HCT116 (cell line): ENCODE data around the gene MRPL39. TPM values are rescaled to one million over a fixed set of nuclear protein-coding genes. Genes with fewer than 3 reads are reported as not detected.

Experiments used
- ATAC-seq: fragments of 200-7000 bp; cut with Tn5 transposase; 2 replicates; pipeline ENCODE4 v1.9.1; 2020; ENCODE audit warnings: mild to moderate bottlenecking, moderate library complexity
- BruUV-seq: library from RNA; stranded (reverse); fragments of 400-500 nt; replicated peaks from 2 replicates; lab custom pipeline; 2021; lab: Mats Ljungman, UMichigan
- CTCF ChIA-PET: fragments of 300-600 bp; sonication (Branson Sonifier 250); formaldehyde crosslinking; loops from one replicate; lab custom pipeline; 2021; ENCODE audit warnings: antibody characterized with exemption; lab: Charles Lee
- POLR2A ChIA-PET: fragments of 300-600, 350-600 bp; sonication (Branson Sonifier 250); formaldehyde crosslinking; loops from one replicate; lab custom pipeline; 2021; ENCODE audit warnings: antibody characterized with exemption; lab: Charles Lee
- RAD21 ChIA-PET, 2 experiments: fragments of 300-600 bp; sonication (Branson Sonifier 250); formaldehyde crosslinking; loops; one replicate each; lab custom pipeline; 2023; ENCODE audit warnings: low total read pairs in 2 of 2; ENCODE audit not compliant: uncharacterized antibody in 2 of 2, unreplicated experiment in 2 of 2, low non-redundant PET in 1 of 2; lab: Charles Lee
- DNase-seq: peaks from one replicate; pipeline ENCODE4 v3.0.0-alpha.2; 2010; ENCODE audit warnings: low read depth, low spot score
- H2AFZ ChIP-seq: fragments of 200-600 bp; shearing (Covaris generic), sonication (generic); 2 replicates; pipeline ENCODE4 v1.6.1; 2017; ENCODE audit warnings: low read depth, mixed run types, mixed read lengths, antibody characterized with exemption, low read length; ENCODE audit not compliant: poor library complexity, severe bottlenecking
- H3K27ac ChIP-seq: 2 replicates; pipeline ENCODE4 v1.5.1; 2012; ENCODE audit warnings: low read depth, low read length
- H3K27me3 ChIP-seq: fragments of 200-600 bp; sonication (generic); 2 replicates; pipeline ENCODE4 v1.6.1; 2016; ENCODE audit warnings: mixed run types, low read length, mixed read lengths; ENCODE audit not compliant: insufficient read depth
- H3K36me3 ChIP-seq, 2 experiments: fragments of 200-500 bp in 1 of 2; fragments of 200-600 bp in 1 of 2; sonication (Bioruptor generic) in 1 of 2; sonication (generic) in 1 of 2; 2 replicates each; pipeline versions ENCODE4 v1.5.1 to v1.6.1; 2014 to 2016; ENCODE audit warnings: low read length in 2 of 2, inconsistent platforms in 1 of 2, mixed read lengths in 1 of 2, mixed run types in 1 of 2; ENCODE audit not compliant: insufficient read depth in 2 of 2, control insufficient read depth in 1 of 2
- H3K4me1 ChIP-seq, 2 experiments: fragments of 200-600 bp in 1 of 2; sonication (generic) in 1 of 2; 2 replicates each; pipeline versions ENCODE4 v1.5.1 to v1.6.1; 2012 to 2017; ENCODE audit warnings: low read length in 2 of 2, inconsistent platforms in 1 of 2, mild to moderate bottlenecking in 1 of 2, mixed read lengths in 1 of 2, mixed run types in 1 of 2, moderate library complexity in 1 of 2; ENCODE audit not compliant: insufficient read depth in 2 of 2, control insufficient read depth in 1 of 2
- H3K4me2 ChIP-seq: fragments of 200-600 bp; sonication (generic); 2 replicates; pipeline ENCODE4 v1.6.1; 2017; ENCODE audit warnings: mixed run types, low read length, mixed read lengths
- H3K4me3 ChIP-seq, 2 experiments: fragments of 200-600 bp in 1 of 2; sonication (generic) in 1 of 2; replicated peaks in 1 of 2; 2 replicates each; pipeline ENCODE4 v1.5.1; 2011 to 2016; ENCODE audit warnings: low read length in 2 of 2, control low read depth in 1 of 2, low read depth in 1 of 2, mild to moderate bottlenecking in 1 of 2, mixed read lengths in 1 of 2, mixed run types in 1 of 2
- H3K79me2 ChIP-seq: fragments of 200-600 bp; sonication (generic); 2 replicates; pipeline ENCODE4 v1.6.1; 2017; ENCODE audit warnings: mild to moderate bottlenecking, mixed run types, low read length, moderate library complexity, mixed read lengths; ENCODE audit not compliant: insufficient read depth
- H3K9ac ChIP-seq: fragments of 200-600 bp; sonication (generic); 2 replicates; pipeline ENCODE4 v1.6.1; 2016; ENCODE audit warnings: low read length, mixed read lengths
- H3K9me2 ChIP-seq: fragments of 200-600 bp; sonication (generic), shearing (Covaris generic); 2 replicates; pipeline ENCODE4 v1.6.1; 2017; ENCODE audit warnings: mixed run types, mild to moderate bottlenecking, moderate library complexity; ENCODE audit not compliant: insufficient read depth
- H3K9me3 ChIP-seq, 2 experiments: fragments of 200-500 bp in 1 of 2; fragments of 200-600 bp in 1 of 2; sonication (Bioruptor generic) in 1 of 2; sonication (generic) in 1 of 2; 2 replicates each; pipeline ENCODE4 v1.6.1; 2014 to 2017; ENCODE audit warnings: low read length in 2 of 2, mixed read lengths in 2 of 2, inconsistent platforms in 1 of 2, low read depth in 1 of 2, mild to moderate bottlenecking in 1 of 2, mixed run types in 1 of 2, moderate library complexity in 1 of 2; ENCODE audit not compliant: control insufficient read depth in 1 of 2, insufficient read depth in 1 of 2
- H4K20me1 ChIP-seq: fragments of 200-600 bp; sonication (generic), shearing (Covaris generic); 2 replicates; pipeline ENCODE4 v1.6.1; 2017; ENCODE audit warnings: mixed run types, mild to moderate bottlenecking, moderate library complexity; ENCODE audit not compliant: insufficient read depth
- ATF3 ChIP-seq: IDR thresholded peaks from 2 replicates; pipeline ENCODE4 v1.6.1; 2012
- CBX3 ChIP-seq: IDR thresholded peaks from 2 replicates; pipeline ENCODE4 v1.6.1; 2012; ENCODE audit warnings: low read depth
- ELF1 ChIP-seq: IDR thresholded peaks from 2 replicates; pipeline ENCODE4 v1.6.1; 2012; ENCODE audit warnings: low read depth, borderline replicate concordance
- EZH2phosphoT487 ChIP-seq: fragments of 200-600 bp; IDR thresholded peaks from 2 replicates; pipeline ENCODE4 v1.6.1; 2018; ENCODE audit warnings: antibody characterized with exemption, borderline replicate concordance
- FOSL1 ChIP-seq: IDR thresholded peaks from 2 replicates; pipeline ENCODE4 v1.6.1; 2012; ENCODE audit warnings: low read depth
- RAD21 ChIP-seq: IDR thresholded peaks from 2 replicates; pipeline ENCODE4 v1.6.1; 2012; ENCODE audit warnings: low read depth, mild to moderate bottlenecking
- SP1 ChIP-seq: IDR thresholded peaks from 2 replicates; pipeline ENCODE4 v1.6.1; 2012; ENCODE audit warnings: low read depth
- ZBTB33 ChIP-seq: IDR thresholded peaks from 2 replicates; pipeline ENCODE4 v1.6.1; 2011; ENCODE audit warnings: mild to moderate bottlenecking, low read length, moderate library complexity; ENCODE audit not compliant: insufficient replicate concordance; ENCODE audit errors: extremely low read depth
- ZFX ChIP-seq: fragments of 450-650 bp; IDR thresholded peaks from 2 replicates; pipeline ENCODE4 v1.6.1; 2017
- intact Hi-C: fragments of 100-400 bp; cut with micrococcal nuclease; formaldehyde crosslinking; loops from 2 replicates; pipeline ENCODE4 v1.10.0; 2022
- total RNA-seq: library from RNA; stranded (reverse); gene quantifications from one replicate; pipeline ENCODE4 v1.2.1, GENCODE V29; 2021; ENCODE audit not compliant: unreplicated experiment

Gene MRPL39
- total RNA-seq, 1 experiment from 2014 or later, result 41.1 TPM

- Histone ChIP-seq H3K79me2 (no peaks in the 10 kb centered on the region), H3K4me1 (no peaks in the 10 kb centered on the region), H4K20me1 (no peaks in the 10 kb centered on the region), H3K4me3 (no peak overlapping the region), H3K9me2 (no peaks in the 10 kb centered on the region), H2AFZ (no peak overlapping the region)
- ChIA-PET CTCF (no interaction called here), RAD21 (no interaction called here), POLR2A (no interaction called here)
- no peak for ATAC-seq
- DNase-seq, result no peak
- TF ChIP-seq FOSL1, result no peak
- no peak for TF ChIP-seq CBX3
- no peak for TF ChIP-seq ZFX
- no peak for TF ChIP-seq ZBTB33
- no peak for TF ChIP-seq RAD21
- no peak for TF ChIP-seq EZH2phosphoT487
- no peak for TF ChIP-seq SP1
- no peak for TF ChIP-seq ELF1
- TF ChIP-seq ATF3, result no peak
- TF ChIP-seq, all 23 proteins: peak for 0
- H3K9ac ChIP-seq, result no peak overlapping the region
- no TSS peak for BruUV-seq
- H3K27ac ChIP-seq, result no peak overlapping the region
- intact Hi-C loops, result no loop called here
- no peaks in the 10 kb centered on the region for H3K27me3 ChIP-seq
- no peaks in the 10 kb centered on the region; a peak in 1 of 4 replicates for H3K36me3 ChIP-seq
- no peak overlapping the region for H3K4me2 ChIP-seq
- H3K9me3 ChIP-seq, result no peaks in the 10 kb centered on the region
These were observed 25.7 kb downstream of the MRPL39 start for GRCh38 chr21:25581582-25581981.

GRCh38 chr21:25580912-25581260 lies 26.4 kb downstream of the MRPL39 start:
- intact Hi-C loops, result no loop called here
- no peaks in the 10 kb centered on the region for H3K9me3 ChIP-seq
- ATAC-seq, result no peak
- H4K20me1 ChIP-seq, result no peaks in the 10 kb centered on the region
- no peak overlapping the region for H3K27ac ChIP-seq
- H3K9me2 ChIP-seq, result no peaks in the 10 kb centered on the region
- no peak overlapping the region for H3K4me3 ChIP-seq
- no peaks in the 10 kb centered on the region; a peak in 1 of 4 replicates for H3K36me3 ChIP-seq
- no peak overlapping the region for H3K4me2 ChIP-seq
- ChIA-PET RAD21 (no interaction called here), POLR2A (no interaction called here), CTCF (no interaction called here)
- TF ChIP-seq EZH2phosphoT487, result no peak
- no peak for DNase-seq
- H3K27me3 ChIP-seq, result no peaks in the 10 kb centered on the region
- no peaks in the 10 kb centered on the region for H3K4me1 ChIP-seq
- no peaks in the 10 kb centered on the region for H3K79me2 ChIP-seq
- H2AFZ ChIP-seq, result no peak overlapping the region
- H3K9ac ChIP-seq, result no peak overlapping the region
- no TSS peak for BruUV-seq
